ENCODE data around the gene CNTLN.
A peak's percentile ranks its signal among the peaks of the same experiment; 100 is the strongest.
"Not testable (repeated sequence)": the region's sequence is repeated elsewhere in the genome, so short reads cannot be mapped to it uniquely, and the experiment has no call there.

CNTLN gene

DNA sequence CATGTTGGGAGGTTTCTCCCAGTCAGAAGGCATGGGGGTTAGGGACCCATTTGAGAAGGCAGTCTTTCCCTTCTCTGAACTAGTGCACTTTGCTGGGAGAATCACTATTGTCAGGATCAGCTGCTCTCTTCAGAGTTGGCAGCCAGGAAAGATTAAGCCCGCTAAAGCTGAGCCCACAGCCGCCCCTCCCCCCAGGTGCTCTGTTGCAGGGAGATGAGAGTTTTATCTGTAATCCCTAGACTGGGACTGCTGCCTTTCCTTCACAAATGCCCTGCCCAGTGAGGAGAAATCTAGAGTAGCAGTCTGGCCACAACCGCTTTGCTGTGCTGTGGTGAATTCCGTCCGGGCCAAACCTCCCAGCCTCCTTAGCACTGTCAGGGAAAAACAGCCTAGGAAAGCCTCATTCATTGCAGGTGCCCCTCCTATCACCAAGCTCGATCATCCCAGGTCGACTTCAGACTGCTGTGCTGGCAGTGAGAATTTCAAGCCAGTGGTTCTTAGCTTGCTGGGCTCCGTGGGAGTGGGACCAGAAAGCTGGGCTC, 69.8 kb downstream of the CNTLN start:
- no peak for DNase-seq

DNA sequence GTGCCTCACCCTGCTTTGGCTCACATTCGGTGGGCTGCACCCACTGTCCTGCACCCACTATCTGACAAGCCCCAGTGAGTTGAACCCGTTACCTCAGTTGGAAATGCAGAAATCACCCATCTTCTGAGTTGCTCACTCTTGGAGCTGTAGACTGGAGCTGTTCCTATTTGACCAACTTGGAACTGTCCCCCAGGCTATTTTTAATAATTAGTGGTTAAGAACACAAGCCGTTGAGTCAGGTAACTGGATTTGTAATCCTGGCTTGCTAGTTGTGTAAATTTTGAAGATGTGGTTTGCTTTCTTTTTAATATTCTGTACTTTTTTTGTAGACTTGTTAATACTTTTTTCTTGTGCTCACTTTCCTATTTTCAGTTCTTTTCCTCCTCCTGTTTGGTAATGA, 81.2 kb downstream of the CNTLN start:
- no peak for DNase-seq

GRCh38 chr9:17216646-17217045, 81.8 kb downstream of the CNTLN start:
- DNase-seq, result no peak

GRCh38 chr9:17217272-17217671, 82.4 kb downstream of the CNTLN start:
- no peak for DNase-seq

DNA sequence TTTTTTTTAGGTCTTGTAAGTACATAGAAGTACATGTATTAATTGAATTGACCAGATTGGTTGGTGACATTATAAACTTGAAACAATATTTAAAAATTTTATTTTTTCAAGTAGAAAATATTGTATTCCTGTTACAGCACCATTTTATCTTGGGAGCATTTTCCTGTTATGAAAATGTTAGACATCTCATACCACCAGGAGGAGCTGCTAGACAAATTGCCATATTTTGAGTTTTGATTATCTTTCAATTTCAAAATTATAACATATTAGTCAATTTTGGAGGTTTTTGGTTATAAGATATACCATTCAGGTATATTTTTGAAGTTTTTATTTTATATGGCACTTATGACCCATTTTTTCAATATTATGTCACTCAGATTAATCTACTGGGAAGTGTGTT, 84.4 kb downstream of the CNTLN start:
- DNase-seq, result peak; percentile 57

DNA sequence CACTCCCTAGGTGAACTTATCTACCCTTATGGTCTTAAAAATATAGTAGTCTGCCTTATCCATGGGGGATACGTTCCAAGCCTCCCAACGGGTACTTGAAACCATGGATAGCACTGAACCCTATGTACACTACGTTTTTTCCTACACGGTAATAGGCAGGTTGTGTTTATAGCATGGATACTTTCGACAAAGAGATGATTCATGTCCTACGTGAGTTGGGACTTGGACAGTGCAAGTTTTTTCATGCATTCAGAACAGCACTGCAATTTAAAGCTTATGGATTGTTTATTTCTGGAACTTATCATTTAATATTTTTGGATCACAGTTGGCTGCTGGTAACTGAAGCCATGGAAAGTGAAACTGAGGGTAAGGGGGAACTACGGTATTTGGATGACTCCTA, 88.1 kb downstream of the CNTLN start:
- no peak for DNase-seq

DNA sequence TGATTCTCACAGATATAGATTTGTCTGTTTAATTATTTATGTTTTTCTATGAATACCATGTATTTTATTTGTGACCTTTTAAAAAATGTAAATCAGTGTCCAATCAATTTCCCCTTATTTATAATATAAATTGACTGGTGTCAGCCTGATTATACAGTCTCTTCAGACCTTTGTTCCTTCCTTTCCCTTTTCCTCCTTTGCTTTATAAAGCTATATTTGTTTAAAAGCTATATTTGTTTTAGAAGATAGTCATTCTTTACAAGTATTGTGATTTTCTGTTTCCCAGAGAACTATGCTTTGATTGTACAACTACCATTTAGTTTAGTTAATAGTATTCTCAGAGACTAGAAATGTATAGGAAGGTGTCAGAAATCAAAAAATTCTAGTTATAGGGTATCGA, 90.6 kb downstream of the CNTLN start:
- DNase-seq, result no peak

- no peak for DNase-seq
These were observed 95.2 kb downstream of the CNTLN start for GRCh38 chr9:17229945-17230560.

GRCh38 chr9:17230646-17231045, 95.8 kb downstream of the CNTLN start:
- no peak for DNase-seq

DNA sequence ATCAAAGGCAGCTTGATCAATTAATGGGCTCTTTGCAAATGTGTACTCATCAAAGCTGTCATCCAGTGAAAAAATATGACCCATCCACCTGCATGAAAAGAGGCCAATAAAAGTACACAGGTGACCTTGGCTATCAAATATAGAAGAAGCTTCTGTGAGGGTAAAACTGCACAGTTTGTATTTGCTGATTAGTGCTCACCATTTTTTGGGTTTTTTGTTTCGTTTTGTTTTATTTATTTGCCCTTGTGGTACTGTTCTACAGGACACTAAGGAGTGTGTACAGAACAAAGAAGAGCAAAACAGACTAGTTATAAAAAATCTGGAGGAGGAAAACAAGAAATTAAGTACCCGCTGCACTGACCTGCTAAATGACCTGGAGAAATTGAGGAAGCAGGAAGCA, 101.3 kb downstream of the CNTLN start:
- no peak for DNase-seq

DNA sequence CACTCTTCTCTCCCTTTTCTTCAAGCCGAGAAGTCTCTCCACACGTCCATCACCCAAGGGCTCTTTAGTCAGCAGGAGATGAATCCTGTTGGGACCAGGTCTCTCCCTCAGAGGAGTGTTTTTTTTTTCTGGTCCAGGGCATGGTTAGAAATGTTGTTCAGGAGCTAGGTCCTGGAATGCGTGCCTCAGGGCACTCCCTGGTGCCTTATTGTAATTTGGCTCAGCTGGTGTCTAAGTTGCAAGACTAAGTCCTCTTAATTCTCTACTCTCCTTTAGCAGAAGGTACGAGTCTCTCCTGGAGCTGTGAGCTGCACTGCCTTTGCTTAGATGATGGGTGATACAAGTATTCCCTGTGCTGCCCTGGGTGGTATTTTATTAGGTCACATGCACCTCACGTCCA, 111.9 kb downstream of the CNTLN start:
- DNase-seq, result no peak

DNA sequence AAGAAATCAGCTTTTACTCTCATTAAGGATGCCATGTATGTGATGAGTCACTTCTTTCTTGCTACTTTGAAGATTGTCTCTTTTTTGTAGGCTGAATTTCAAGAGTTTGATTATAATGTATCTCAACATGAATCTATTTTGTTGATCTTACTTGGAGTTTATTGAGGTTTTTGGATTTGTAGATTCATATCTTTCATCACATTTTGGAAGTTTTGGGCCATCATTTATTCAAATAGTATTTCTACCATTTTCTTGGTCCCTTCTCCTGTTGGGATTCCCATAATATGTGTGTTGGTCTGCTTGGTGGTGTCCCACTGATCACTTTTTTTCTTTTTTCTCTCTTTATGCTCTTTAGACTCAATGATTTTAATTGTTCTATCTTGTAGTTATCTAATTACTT, 116.3 kb downstream of the CNTLN start:
- no peak for DNase-seq

- not testable (repeated sequence) for DNase-seq
These were observed 133.8 kb downstream of the CNTLN start for GRCh38 chr9:17268531-17269188.

GRCh38 chr9:17269799-17270198, 135.0 kb downstream of the CNTLN start:
- no peak for DNase-seq

GRCh38 chr9:17272536-17272935, 137.7 kb downstream of the CNTLN start:
- no peak for DNase-seq

DNA sequence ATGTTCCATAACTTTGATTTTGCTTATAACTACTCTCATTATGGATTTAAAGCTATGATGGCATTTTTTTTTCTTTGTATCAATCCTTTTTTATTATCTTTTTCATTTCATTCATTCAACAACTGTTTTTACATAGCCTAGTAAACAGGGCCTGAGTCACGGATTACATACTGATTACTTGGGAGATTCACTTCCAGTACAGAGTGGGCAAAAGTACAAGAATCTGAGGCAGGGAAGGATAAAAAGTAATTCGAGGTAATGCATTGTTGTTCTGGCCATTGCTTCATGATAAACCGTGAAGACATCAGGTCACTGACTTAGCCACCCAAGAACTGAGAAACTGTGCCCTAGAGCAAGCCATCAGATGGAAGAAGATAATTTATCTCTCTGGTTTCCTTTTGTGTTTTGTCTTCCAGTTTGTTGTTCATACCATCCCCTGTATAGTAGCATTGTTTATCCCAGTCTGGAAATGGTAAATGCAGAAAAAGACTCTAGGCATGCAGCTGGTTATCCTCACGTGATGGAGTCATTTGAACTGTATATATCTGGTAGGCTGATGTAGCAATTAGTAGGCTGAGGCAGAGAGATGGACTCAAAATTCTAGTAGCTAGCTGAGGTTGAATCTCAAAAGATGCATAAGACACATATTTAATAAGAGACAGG, 145.6 kb downstream of the CNTLN start:
- no peak for DNase-seq

DNA sequence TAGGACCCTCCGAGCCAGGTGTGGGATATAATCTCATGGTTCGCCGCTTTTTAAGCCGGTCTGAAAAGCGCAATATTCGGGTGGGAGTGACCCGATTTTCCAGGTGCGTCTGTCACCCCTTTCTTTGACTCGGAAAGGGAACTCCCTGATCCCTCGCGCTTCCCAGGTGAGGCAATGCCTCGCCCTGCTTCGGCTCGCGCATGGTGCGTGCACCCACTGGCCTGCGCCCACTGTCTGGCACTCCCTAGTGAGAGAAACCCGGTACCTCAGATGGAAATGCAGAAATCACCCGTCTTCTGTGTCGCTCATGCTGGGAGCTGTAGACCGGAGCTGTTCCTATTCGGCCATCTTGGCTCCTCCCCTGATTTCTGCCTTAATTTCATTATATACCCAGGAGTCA, 155.8 kb downstream of the CNTLN start:
- DNase-seq, result not testable (repeated sequence)

GRCh38 chr9:17291766-17292165, 156.9 kb downstream of the CNTLN start:
- DNase-seq, result no peak

DNA sequence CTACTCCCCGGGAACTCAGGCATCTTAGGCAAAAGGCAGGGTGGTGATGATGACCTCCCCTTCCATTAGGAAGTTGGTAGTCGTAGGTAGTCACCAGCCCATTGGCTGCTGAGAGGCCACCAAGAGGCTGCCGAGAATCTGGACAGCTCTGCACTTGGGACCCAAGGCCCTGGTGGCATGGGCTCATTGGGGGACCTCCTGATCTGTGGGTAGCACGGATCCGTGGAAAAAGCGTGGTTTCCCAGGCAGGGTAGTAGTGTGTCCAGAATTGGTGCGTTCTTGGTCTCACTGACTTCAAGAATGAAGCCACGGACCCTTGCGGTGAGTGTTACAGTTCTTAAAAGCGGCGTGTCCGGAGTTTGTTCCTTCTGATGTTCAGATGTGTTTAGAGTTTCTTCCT, 158.8 kb downstream of the CNTLN start:
- DNase-seq, result no peak

GRCh38 chr9:17294822-17295624, 160.2 kb downstream of the CNTLN start:
- DNase-seq, result no peak

- no peak for DNase-seq
These were observed 180.5 kb downstream of the CNTLN start for GRCh38 chr9:17315341-17315740.

- DNase-seq, result no peak
These were observed 184.0 kb downstream of the CNTLN start for GRCh38 chr9:17318821-17319320.

GRCh38 chr9:17319864-17320263, 185.0 kb downstream of the CNTLN start:
- DNase-seq, result no peak

Data from NCI-H446 treated with DMSO at 0.1 percent for 48 hours (cell line).